Activated CD8-positive, alpha-beta T cell treated with anti-CD3 and anti-CD28 coated beads, Interleukin-2, amount 10 ng/mL, durations not matched to agents 7 days and 5 days (primary cell): Measurements from ENCODE around the gene PEX3. TPM values are rescaled to one million over a fixed set of nuclear protein-coding genes. Genes with fewer than 3 reads are reported as not detected.
A peak's percentile ranks its signal among the peaks of the same experiment; 100 is the strongest.

ENCODE experiments used
- ATAC-seq: fragments of 150-1000 bp; cut with Tn5 transposase; one replicate; pipeline ENCODE4 v1.10.0; 2021; ENCODE audit warnings: moderate library complexity
- CTCF ChIA-PET: fragments of 350-600 bp; sonication (Branson Sonifier 250); formaldehyde crosslinking; loops from one replicate; lab custom pipeline; 2021; ENCODE audit warnings: antibody characterized with exemption; lab: Charles Lee
- POLR2A ChIA-PET: fragments of 350-600 bp; sonication (Branson Sonifier 250); formaldehyde crosslinking; loops from one replicate; lab custom pipeline; 2021; ENCODE audit warnings: antibody characterized with exemption; lab: Charles Lee
- DNase-seq: peaks from one replicate; pipeline ENCODE4 v3.0.0-alpha.2; 2020
- H3K27ac Mint-ChIP-seq: one replicate; pipeline ENCODE4 v1.8.0; 2021; ENCODE audit warnings: mild to moderate bottlenecking, mixed read lengths
- H3K27me3 Mint-ChIP-seq: one replicate; pipeline ENCODE4 v1.8.0; 2021; ENCODE audit warnings: low read depth, mixed read lengths
- H3K36me3 Mint-ChIP-seq: one replicate; pipeline ENCODE4 v1.8.0; 2021; ENCODE audit warnings: low read depth, mixed read lengths
- H3K4me1 Mint-ChIP-seq: one replicate; pipeline ENCODE4 v1.8.0; 2021; ENCODE audit warnings: low read depth, mixed read lengths
- H3K4me3 Mint-ChIP-seq: one replicate; pipeline ENCODE4 v1.8.0; 2021; ENCODE audit warnings: mild to moderate bottlenecking, mixed read lengths
- H3K9me3 Mint-ChIP-seq: one replicate; pipeline ENCODE4 v1.8.0; 2022; ENCODE audit warnings: mixed read lengths; ENCODE audit not compliant: insufficient read depth
- total RNA-seq, 2 experiments: library from RNA; stranded (reverse); gene quantifications; one replicate each; pipeline ENCODE4 v1.2.3, GENCODE V29; 2021

PEX3 gene, protein sequence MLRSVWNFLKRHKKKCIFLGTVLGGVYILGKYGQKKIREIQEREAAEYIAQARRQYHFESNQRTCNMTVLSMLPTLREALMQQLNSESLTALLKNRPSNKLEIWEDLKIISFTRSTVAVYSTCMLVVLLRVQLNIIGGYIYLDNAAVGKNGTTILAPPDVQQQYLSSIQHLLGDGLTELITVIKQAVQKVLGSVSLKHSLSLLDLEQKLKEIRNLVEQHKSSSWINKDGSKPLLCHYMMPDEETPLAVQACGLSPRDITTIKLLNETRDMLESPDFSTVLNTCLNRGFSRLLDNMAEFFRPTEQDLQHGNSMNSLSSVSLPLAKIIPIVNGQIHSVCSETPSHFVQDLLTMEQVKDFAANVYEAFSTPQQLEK
- total RNA-seq, result 10 to 100 TPM; 14.5 to 15.1 TPM

DNA sequence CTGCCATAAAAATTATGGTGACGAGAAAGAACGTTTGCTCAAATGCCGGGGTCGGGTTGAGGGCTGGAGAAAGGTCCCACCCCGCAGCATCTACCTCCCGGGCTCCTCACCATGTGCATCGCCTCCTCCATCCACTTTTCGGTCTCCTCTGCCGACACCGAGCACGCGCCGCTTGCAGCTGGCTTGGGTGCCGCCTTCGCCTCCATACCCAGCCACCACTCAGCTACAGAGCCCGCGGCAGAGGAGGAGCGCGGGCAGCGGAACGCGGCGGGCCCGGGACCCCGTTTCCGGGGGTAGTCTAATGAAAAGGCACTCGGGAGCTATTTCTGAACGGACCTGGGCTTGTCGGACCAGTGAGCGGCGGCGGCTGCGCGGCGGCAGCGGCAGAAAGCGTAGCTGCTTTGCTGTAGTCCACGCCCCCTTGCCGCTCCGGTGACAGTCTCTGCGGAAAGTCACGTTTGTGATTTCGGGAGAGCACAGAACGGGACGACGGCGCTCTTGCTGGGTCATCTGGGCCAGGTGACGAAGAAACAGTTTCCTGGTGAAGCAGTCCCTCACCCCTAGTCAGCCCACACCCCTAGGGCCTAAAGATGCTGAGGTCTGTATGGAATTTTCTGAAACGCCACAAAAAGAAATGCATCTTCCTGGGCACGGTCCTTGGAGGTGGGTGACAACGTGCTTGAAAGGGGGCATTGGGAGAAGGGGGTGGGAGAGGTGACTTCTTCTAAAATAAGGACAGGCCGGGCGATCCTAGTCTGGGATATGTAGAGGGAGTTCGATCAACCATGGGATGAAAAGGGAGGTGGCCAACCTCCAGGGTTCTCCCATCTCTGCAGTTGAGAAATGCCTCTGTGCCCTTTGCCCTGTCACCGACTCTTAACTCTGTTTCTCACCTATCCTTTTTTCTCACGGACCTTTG, at the start of gene PEX3, which contains the start of gene ADAT2:
PEX3 (plus strand) TSS at position 353 of the 919 bp plus-strand sequence; CDS start at position 591, 238 bp downstream.
ADAT2 (minus strand) TSS at position 243 of the 919 bp plus-strand sequence; CDS start at position 206, 37 bp downstream.
- no peaks in the 10 kb centered on the region for H3K9me3 Mint-ChIP-seq
- peaks cover 9% of the 10 kb centered on the region for H3K36me3 Mint-ChIP-seq
- no peaks in the 10 kb centered on the region for H3K27me3 Mint-ChIP-seq
- CTCF ChIA-PET, result interaction anchor here (2.3 kb wide), 1 partner anchor 23 kb away, joined by 10 read pairs; no protein-coding TSS in a partner anchor
- peak within 1 kb of the TSS; percentile 100 for H3K27ac Mint-ChIP-seq
- H3K4me3 Mint-ChIP-seq, result peak within 1 kb of the TSS; percentile 99
- POLR2A ChIA-PET, result interaction anchor here (0.6 to 2.1 kb wide), 20 partner anchors 8 to 825 kb away, joined by 3 to 20 read pairs (median 4); partner anchors contain the start of gene FUCA2
- DNase-seq, result peak; percentile 95
- H3K4me1 Mint-ChIP-seq, result peaks cover 23% of the 10 kb centered on the region
- ATAC-seq, result peak; percentile 97

GRCh38 chr6:143401068-143401446, 49.5 kb upstream of the PEX3 start:
- DNase-seq (no peak), ATAC-seq (no peak)
- POLR2A ChIA-PET, result no interaction called here
- peaks cover 24% of the 10 kb centered on the region for H3K4me1 Mint-ChIP-seq
- CTCF ChIA-PET, result interaction anchor here (1.1 to 1.4 kb wide), 3 partner anchors 27 to 926 kb away, joined by 3 to 5 read pairs (median 3); no protein-coding TSS in a partner anchor
- H3K9me3 Mint-ChIP-seq, result no peaks in the 10 kb centered on the region
- peaks cover under 1% of the 10 kb centered on the region for H3K27me3 Mint-ChIP-seq
- H3K27ac Mint-ChIP-seq, result peak overlapping the region; percentile 45
- H3K4me3 Mint-ChIP-seq, result peak overlapping the region; percentile 32
- no peaks in the 10 kb centered on the region for H3K36me3 Mint-ChIP-seq

DNA sequence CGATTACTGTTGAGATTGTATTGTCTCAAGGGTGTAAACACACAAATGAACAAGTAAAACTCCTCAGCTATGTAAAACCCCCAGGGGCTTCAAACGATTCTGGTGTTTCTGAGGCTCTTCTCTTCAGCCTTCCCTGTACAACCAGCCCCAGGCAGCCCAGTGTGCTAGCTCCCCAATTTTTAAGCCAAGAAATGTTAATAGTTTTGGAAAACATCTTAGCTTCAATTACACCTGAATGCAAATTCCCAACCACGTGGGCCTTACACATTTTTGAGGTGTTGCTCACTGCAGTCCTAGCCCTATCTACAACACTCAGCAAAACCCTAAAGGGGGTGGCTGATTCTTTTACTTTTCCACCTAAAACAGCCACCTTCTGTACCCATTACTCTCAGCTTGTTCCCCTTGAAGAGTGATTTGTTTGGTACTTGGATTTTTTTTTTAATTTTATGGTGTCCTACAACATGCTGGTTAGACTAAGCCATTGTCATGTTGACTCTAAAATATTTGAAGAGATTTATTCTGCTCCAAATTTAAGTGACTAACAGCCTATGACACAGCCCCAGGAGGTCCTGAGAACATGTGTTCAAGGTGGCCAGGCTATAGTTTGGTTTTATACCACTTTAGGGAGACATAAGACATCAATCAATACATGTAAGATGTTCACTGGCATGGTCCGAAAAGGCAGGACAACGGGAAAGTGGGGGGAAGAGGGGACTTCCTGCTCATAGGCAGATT, 48.8 kb upstream of the PEX3 start:
- POLR2A ChIA-PET, result no interaction called here
- CTCF ChIA-PET, result interaction anchor here (1.1 to 1.4 kb wide), 3 partner anchors 26 to 927 kb away, joined by 3 to 5 read pairs (median 3); no protein-coding TSS in a partner anchor
- Mint-ChIP-seq H3K4me1 (peaks cover 24% of the 10 kb centered on the region), H3K27ac (no peak overlapping the region), H3K36me3 (no peaks in the 10 kb centered on the region), H3K9me3 (no peaks in the 10 kb centered on the region), H3K4me3 (no peak overlapping the region), H3K27me3 (peaks cover 4% of the 10 kb centered on the region)
- ATAC-seq (no peak), DNase-seq (no peak)

GRCh38 chr6:143402721-143403336, 47.8 kb upstream of the PEX3 start:
- CTCF ChIA-PET, result interaction anchor here (1.3 kb wide), 2 partner anchors 14 to 928 kb away, joined by 3 to 4 read pairs; no protein-coding TSS in a partner anchor
- no peak overlapping the region for H3K4me3 Mint-ChIP-seq
- no peak overlapping the region for H3K27ac Mint-ChIP-seq

DNA sequence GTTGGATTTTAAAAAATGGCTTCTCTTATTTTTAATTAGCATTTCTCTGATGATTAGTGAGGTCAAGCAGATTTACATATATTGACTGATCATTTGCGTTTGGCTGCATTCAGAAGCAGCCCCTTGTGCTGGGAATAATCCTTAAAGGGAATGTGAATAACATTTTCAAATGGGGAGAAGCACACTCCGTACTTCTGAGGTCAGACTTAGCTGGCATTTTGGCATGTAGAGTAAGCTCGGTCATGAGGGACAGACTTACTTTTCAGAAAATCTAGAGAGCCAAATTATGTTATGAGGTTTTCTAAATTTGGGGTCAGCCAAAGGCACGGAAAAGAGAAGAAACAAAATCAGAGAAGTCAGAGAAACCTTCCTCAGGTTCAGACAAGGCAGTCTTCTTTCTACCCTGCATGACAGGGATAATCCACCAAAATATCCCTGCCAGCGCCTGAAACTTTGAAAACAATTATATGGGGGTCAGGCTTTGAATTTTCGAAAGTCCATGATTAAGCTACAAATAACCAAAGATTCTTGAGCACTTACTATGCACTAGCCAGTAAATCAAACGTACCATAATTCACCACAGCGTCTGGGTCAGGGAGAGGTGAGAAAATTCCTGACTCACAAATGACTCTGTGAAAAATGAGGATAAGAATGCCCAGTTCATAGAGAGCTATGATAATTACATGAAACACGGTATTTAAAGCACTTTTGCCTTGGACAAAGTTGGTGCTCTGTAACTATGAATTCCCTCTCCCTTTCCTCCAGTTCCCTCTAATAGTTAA, 45.0 kb upstream of the PEX3 start:
- DNase-seq, result no peak
- ATAC-seq, result no peak
- H3K9me3 Mint-ChIP-seq, result no peaks in the 10 kb centered on the region
- ChIA-PET POLR2A (no interaction called here), CTCF (no interaction called here)
- no peak overlapping the region for H3K4me3 Mint-ChIP-seq
- no peak overlapping the region for H3K27ac Mint-ChIP-seq
- H3K36me3 Mint-ChIP-seq, result no peaks in the 10 kb centered on the region
- H3K27me3 Mint-ChIP-seq, result peaks cover 4% of the 10 kb centered on the region
- H3K4me1 Mint-ChIP-seq, result peaks cover 11% of the 10 kb centered on the region

More at GRCh38 chr6:143402721-143403336, 47.8 kb upstream of the PEX3 start:
- Mint-ChIP-seq H3K27me3 (peaks cover 4% of the 10 kb centered on the region), H3K36me3 (no peaks in the 10 kb centered on the region), H3K9me3 (no peaks in the 10 kb centered on the region), H3K4me1 (peaks cover 21% of the 10 kb centered on the region)
- POLR2A ChIA-PET, result no interaction called here
- no peak for DNase-seq
- no peak for ATAC-seq

DNA sequence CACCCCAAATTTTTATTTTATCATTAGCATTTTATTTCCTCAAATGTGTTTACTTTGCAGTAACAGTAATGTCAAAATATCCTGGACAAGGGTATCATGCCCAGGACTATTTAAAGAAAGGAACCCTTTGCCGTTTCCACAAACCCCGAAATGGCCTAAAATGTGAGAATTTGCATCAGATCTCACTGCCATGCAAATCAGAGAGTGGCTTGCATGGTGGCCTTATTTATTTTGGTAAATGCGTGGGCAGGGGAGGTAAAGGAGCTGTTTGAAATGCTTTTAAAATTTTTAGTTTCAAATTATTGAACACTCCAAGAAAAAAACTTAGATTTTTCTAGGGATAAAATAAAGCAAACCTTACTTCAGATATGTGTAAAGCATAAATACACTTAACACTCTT, 43.9 kb upstream of the PEX3 start:
- Mint-ChIP-seq H3K4me3 (no peak overlapping the region), H3K36me3 (no peaks in the 10 kb centered on the region), H3K4me1 (peaks cover 1% of the 10 kb centered on the region), H3K9me3 (no peaks in the 10 kb centered on the region), H3K27ac (no peak overlapping the region), H3K27me3 (peaks cover 4% of the 10 kb centered on the region)
- ChIA-PET POLR2A (no interaction called here), CTCF (no interaction called here)
- DNase-seq (no peak), ATAC-seq (no peak)

DNA sequence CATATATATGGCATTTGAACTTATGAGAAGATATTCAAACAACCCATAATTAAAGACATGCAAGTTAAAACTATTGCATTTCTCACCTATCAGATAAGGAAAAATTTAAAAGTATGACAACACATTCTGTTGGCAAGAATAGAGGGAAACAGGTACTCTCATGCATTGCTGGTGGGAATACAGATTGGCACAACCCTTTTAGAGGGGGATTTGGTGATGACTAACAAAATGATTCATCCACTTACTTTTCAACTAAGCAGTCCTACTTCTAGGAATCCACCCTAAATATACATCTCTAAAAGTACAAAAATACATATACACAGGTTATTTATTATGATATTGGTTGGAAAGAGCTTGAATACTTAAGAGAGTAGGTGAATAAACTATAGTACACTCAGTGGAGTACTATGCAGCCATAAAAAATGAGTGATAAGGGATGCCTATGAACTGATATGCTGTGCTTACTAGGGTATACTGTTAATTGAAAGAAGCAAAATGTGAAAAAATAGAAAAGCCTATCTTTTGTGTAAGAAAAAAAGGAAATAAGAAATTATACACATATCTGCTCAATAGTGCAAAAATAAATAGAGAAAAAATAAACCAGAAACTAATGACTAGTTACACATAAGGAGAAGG, 42.3 kb upstream of the PEX3 start:
- no peaks in the 10 kb centered on the region for H3K9me3 Mint-ChIP-seq
- H3K36me3 Mint-ChIP-seq, result no peaks in the 10 kb centered on the region
- no peak overlapping the region for H3K27ac Mint-ChIP-seq
- H3K4me1 Mint-ChIP-seq, result no peaks in the 10 kb centered on the region
- ATAC-seq (no peak), DNase-seq (no peak)
- ChIA-PET CTCF (no interaction called here), POLR2A (no interaction called here)
- H3K4me3 Mint-ChIP-seq, result no peak overlapping the region
- peaks cover 5% of the 10 kb centered on the region for H3K27me3 Mint-ChIP-seq

GRCh38 chr6:143408787-143409162, 41.8 kb upstream of the PEX3 start:
- H3K4me1 Mint-ChIP-seq, result no peaks in the 10 kb centered on the region
- no peak overlapping the region for H3K27ac Mint-ChIP-seq
- peaks cover 5% of the 10 kb centered on the region for H3K27me3 Mint-ChIP-seq
- H3K4me3 Mint-ChIP-seq, result no peak overlapping the region
- ChIA-PET POLR2A (no interaction called here), CTCF (no interaction called here)
- no peaks in the 10 kb centered on the region for H3K36me3 Mint-ChIP-seq
- no peaks in the 10 kb centered on the region for H3K9me3 Mint-ChIP-seq
- DNase-seq, result no peak
- ATAC-seq, result no peak

GRCh38 chr6:143410859-143411270, 39.7 kb upstream of the PEX3 start:
- Mint-ChIP-seq H3K4me3 (no peak overlapping the region), H3K4me1 (no peaks in the 10 kb centered on the region), H3K27me3 (peaks cover 5% of the 10 kb centered on the region), H3K9me3 (no peaks in the 10 kb centered on the region), H3K36me3 (no peaks in the 10 kb centered on the region), H3K27ac (no peak overlapping the region)
- CTCF ChIA-PET, result interaction anchor here (1.8 kb wide), 1 partner anchor 16 kb away, joined by 4 read pairs; no protein-coding TSS in a partner anchor
- ATAC-seq, result no peak
- POLR2A ChIA-PET, result no interaction called here
- DNase-seq, result no peak

GRCh38 chr6:143414769-143415168, 35.8 kb upstream of the PEX3 start:
- Mint-ChIP-seq H3K4me1 (no peaks in the 10 kb centered on the region), H3K9me3 (no peaks in the 10 kb centered on the region), H3K27me3 (peaks cover 2% of the 10 kb centered on the region), H3K36me3 (no peaks in the 10 kb centered on the region), H3K4me3 (no peak overlapping the region), H3K27ac (no peak overlapping the region)
- CTCF ChIA-PET, result interaction anchor here (1.7 to 3.7 kb wide), 2 partner anchors 12 to 940 kb away, joined by 3 to 23 read pairs; no protein-coding TSS in a partner anchor
- DNase-seq (no peak), ATAC-seq (no peak)
- POLR2A ChIA-PET, result interaction anchor here (0.6 kb wide), 1 partner anchor 11 kb away, joined by 3 read pairs; no protein-coding TSS in a partner anchor
